ENCODE measurements around the gene NKX6-2. TPM values are rescaled to one million over a fixed set of nuclear protein-coding genes. Genes with fewer than 3 reads are reported as not detected.
A peak's percentile ranks its signal among the peaks of the same experiment; 100 is the strongest.
"Not testable (repeated sequence)": the region's sequence is repeated elsewhere in the genome, so short reads cannot be mapped to it uniquely, and the experiment has no call there.

Gene NKX6-2
- total RNA-seq, 1 donor from 2014 or later, result 0.35 TPM

- DNase-seq (ENCODE audit: low read depth), result no peak
Observed at GRCh38 chr10:132780356-132780755, 5.6 kb downstream of the NKX6-2 start.

GRCh38 chr10:132779549-132780294 lies 6.2 kb downstream of the NKX6-2 start:
- no peak for DNase-seq (ENCODE audit: low read depth)

GRCh38 chr10:132777441-132777840 lies 8.5 kb downstream of the NKX6-2 start:
- no peak for DNase-seq (ENCODE audit: low read depth)

GRCh38 chr10:132776821-132777220 lies 9.1 kb downstream of the NKX6-2 start:
- no peak for DNase-seq (ENCODE audit: low read depth)

- no peak for DNase-seq (ENCODE audit: low read depth)
Observed at GRCh38 chr10:132776186-132776585, 9.8 kb downstream of the NKX6-2 start.

- DNase-seq (ENCODE audit: low read depth), result peak; percentile 68
Observed at GRCh38 chr10:132774902-132775863, 10.8 kb downstream of the NKX6-2 start.

GRCh38 chr10:132774181-132774901 lies 11.6 kb downstream of the NKX6-2 start:
- DNase-seq (ENCODE audit: low read depth), result peak; percentile 19

GRCh38 chr10:132772816-132773215 lies 13.1 kb downstream of the NKX6-2 start:
- DNase-seq (ENCODE audit: low read depth), result not testable (repeated sequence)

GRCh38 chr10:132770061-132771021 lies 15.6 kb downstream of the NKX6-2 start:
- DNase-seq (ENCODE audit: low read depth), result no peak

GRCh38 chr10:132768346-132769248 lies 17.4 kb downstream of the NKX6-2 start:
- DNase-seq (ENCODE audit: low read depth), result no peak

GRCh38 chr10:132766291-132766690 lies 19.7 kb downstream of the NKX6-2 start:
- DNase-seq (ENCODE audit: low read depth), result no peak

- no peak for DNase-seq (ENCODE audit: low read depth)
Observed at GRCh38 chr10:132765435-132765834, 20.5 kb downstream of the NKX6-2 start.

- no peak for DNase-seq (ENCODE audit: low read depth)
Observed at GRCh38 chr10:132764108-132764507, 21.8 kb downstream of the NKX6-2 start.

GRCh38 chr10:132763545-132763944 lies 22.4 kb downstream of the NKX6-2 start:
- no peak for DNase-seq (ENCODE audit: low read depth)

- DNase-seq (ENCODE audit: low read depth), result no peak
Observed at GRCh38 chr10:132762267-132762666, 23.7 kb downstream of the NKX6-2 start.

- no peak for DNase-seq (ENCODE audit: low read depth)
Observed at GRCh38 chr10:132761395-132762060, 24.4 kb downstream of the NKX6-2 start.

GRCh38 chr10:132758865-132759264 lies 27.1 kb downstream of the NKX6-2 start:
- DNase-seq (ENCODE audit: low read depth), result no peak

GRCh38 chr10:132757171-132757570 lies 28.8 kb downstream of the NKX6-2 start:
- DNase-seq (ENCODE audit: low read depth), result no peak

GRCh38 chr10:132756591-132756990 lies 29.4 kb downstream of the NKX6-2 start:
- DNase-seq (ENCODE audit: low read depth), result no peak

Measured in renal cortical epithelial cell (primary cell).